ENCODE data around the gene PDE3A.
"Not testable (repeated sequence)": the region's sequence is repeated elsewhere in the genome, so short reads cannot be mapped to it uniquely, and the experiment has no call there.

Gene PDE3A

DNA sequence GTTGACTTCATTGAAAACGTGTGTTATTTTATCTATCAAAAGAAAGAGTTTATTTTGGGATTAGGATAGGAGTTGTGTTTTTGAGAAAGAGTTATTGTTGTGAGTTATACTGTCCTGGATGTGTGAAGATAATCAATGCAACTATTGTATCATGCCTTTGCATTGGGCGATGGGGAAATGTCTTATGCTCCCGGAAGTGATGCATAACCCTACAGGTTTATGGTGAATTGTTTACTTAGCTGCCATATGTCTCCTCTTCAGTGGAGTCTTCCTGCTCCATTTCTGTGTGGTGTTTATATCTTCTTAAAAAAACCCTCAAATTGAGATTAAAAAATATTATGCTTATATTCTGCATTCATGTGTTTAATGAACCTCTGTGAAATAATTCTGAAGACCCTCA, 6.5 kb downstream of the PDE3A start:
- no peak for DNase-seq (ENCODE audit: low spot score)

DNA sequence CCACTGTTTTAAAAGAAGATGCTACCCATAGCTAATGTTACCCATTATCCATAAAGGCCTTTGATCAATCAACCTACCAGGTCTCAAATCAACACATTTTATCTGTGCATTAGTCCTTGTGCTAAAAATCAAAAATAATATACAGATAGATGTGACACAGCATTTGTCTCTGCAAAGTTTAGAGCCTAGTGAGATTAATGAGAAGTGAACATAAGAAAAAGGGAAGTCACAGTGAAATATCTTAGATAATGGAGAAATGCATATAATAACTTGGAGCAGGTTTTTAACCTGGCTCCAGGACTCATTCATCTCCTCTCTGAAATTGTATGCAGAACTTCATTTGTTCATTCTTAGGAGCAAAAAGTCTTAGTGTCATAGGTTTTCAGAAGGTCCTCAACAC, 7.2 kb downstream of the PDE3A start:
- no peak for DNase-seq (ENCODE audit: low spot score)

DNA sequence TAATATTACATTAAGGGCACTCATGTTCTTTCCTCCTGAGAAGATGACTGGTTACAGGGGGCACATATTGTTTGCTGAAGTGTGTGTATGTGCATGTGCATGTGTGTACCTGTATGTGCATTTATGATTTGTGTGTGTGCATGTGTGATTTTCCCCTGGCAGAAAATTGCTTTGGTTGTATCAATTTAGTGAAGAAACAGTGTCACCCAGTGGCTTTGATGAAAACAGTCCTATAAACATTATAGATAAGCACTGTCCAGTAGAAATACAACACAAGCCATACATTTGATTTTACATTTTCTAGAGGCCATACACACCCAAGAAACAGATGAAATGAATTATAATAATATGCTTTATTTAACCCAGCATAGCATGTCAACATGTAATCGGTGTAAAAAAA, 8.6 kb downstream of the PDE3A start:
- no peak for DNase-seq (ENCODE audit: low spot score)

DNA sequence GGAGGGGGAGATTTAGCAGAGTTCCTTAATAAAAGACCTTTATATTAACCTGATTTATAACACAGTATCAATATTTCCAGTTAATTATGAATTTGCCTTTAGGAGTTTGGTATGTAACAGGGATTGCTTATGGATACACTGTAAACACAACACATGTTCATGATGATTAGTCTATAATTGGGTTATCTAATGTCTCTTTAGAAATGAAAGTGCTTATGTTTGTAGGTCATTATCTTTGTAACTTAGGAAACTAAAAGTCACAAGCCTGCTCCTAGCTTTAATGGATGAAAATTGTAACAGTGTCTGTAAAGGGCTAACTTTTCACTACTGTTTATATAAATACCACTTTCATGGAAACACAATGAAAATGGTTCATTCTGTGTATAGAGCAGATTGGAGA, 9.4 kb downstream of the PDE3A start:
- DNase-seq (ENCODE audit: low spot score), result no peak

DNA sequence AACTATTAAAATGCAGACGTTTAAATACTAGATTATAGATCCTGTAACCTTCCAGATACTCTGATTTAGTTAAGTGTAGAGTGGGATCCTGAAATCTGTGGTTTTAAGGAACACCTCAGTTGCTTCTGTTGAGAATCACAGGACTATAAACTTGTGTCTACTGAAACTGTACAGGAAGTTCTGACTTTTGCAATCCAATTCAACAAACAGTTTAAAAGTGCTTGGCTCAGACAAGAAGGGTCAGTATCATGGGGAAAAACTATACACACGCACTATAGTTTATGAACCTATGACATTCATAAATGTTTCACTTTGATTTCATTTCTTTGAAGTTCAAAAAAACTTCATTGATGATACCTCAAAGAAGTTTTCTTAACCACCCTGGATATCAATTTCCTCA, 13.8 kb downstream of the PDE3A start:
- DNase-seq (ENCODE audit: low spot score), result no peak

DNA sequence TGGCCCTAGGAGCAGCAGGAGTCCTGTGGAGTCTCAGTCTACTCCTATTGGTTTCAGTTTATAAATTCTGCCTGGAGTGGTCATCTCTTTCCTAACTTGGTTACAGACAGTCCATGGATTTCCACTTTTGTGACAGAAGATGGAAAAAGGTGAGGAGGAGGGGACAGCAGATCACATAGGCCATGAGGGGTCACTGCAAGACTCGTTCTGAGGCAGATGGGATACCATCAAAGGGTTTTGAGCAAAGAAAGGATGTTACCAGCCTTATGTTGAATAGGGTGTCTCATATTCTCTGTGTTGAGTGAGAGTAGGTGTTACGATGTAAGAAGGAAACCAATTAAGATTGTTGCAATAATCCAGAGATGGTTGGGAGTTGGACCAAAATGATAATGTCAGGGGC, 15.3 kb downstream of the PDE3A start:
- no peak for DNase-seq (ENCODE audit: low spot score)

DNA sequence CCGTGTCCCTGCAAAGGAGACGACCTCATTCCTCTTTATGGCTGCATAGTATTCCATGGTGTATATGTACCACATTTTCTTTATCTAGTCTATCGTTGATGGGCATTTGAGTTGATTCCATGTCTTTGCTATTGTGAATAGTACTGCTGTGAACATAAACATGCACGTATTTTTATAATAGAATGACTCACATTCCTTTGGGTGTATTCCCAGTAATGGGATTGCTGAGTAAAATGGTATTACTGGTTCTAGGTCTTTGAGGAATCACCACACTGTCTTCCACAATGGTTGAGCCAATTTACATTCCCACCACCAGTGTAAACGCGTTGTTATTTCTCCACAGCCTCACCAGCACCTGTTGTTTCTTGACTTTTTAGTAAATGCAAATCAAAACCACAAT, 16.5 kb downstream of the PDE3A start:
- DNase-seq (ENCODE audit: low spot score), result not testable (repeated sequence)

DNA sequence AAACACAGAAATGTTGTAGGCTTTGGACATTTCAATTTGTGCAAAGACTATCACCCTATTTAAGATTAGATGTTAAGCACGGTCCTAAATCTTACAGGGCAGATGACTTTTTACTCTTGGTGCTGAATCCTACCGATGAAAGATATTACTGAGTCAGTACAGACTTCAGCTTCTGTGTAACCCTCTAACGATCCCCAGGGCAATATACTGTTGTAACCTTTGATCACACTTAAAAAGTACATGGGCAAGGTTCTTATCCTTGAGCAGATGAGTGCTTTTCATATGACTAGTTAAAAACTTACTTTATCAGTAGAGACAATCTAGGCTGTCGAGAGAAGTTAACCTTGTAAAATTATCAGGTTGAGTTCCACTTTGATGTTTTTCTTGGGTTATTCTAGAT, 22.5 kb downstream of the PDE3A start:
- no peak for DNase-seq (ENCODE audit: low spot score)

DNA sequence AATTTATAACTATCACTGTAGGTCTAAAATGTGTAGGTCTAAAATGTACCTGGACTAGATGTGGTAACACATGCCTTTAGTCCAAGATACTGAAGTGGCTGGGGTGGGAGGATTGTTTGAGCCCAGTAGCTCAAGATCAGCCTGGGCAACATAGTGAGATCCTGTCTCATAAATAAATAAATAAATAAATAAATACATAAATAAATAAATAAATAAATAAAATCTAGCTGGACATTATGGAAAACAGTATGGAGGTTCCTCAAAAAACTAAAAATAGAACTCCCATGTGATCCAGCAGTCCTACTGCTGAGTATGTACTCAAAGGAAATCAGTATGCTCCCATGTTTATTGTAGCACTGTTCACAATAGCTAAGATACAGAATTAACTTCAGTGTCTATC, 24.0 kb downstream of the PDE3A start:
- DNase-seq (ENCODE audit: low spot score), result no peak

DNA sequence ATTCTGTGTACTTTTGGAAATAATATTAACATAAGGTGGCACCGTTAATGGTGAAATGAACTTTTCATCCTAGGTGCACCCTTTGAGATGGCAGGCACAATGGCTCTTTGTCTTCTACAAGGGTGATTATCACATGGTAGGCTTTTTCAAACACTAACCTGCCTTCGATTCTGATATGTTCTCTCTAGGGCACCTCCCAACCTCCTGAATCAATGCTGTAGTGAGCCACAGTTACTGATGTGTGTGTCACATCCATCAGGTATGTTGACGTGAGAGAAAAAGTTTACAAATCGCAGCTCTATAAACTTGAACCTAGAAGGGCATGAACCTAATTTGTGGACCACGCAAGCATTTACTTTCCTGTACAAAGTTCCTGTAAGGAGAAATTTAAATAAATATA, 25.4 kb downstream of the PDE3A start:
- DNase-seq (ENCODE audit: low spot score), result no peak

DNA sequence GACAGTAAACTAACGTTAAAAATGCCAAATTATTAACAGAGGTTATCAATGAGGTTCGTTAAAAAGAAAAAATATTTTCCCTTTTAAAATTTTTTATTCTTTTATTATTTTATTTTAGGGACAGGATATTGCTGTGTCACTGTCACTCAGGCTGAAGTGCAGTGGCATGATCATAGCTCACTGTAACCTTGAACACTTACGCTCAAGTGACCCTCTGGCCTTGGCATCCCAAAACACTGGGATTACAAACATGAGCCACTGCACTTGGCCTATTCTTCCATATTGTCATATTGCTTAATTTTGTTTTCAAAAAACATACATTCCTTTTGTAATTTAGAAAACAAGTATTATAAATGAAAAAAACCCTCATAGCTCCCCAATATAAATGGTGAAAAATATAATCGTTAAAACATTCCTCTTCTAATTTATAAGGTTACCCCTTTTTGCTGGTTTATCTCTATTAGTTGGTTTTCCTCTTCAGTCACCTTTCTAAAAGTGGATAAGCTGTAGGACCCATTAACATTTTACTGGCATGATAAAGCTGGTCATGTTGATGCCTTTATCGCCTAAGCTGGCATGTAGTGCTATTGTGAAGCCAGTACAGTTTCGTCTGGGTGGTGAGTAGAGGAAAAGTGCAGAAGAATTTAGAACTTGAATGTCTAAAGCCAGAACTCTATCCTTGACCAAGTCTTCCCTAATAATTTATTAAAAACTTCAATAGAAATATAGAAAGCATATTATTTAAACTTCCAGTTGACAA, 27.6 kb downstream of the PDE3A start:
- DNase-seq (ENCODE audit: low spot score), result no peak

DNA sequence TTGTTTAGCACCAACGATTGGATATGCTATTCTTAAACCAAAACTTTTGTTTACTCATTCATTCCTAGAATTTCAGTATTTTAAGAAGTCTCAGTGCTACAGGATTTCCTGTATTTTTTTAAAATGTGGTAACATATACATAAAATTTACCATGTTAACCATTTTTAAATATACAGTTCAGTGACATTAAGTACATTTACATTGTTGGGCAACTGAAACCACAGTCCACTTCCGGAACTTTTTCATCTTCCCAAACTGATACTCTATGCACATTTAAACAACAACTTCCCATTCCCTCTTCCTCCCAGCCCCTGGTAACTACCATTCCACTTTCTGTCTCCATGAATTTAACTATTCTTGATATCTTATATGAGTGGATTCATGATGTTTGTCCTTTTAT, 30.3 kb downstream of the PDE3A start:
- no peak for DNase-seq (ENCODE audit: low spot score)

DNA sequence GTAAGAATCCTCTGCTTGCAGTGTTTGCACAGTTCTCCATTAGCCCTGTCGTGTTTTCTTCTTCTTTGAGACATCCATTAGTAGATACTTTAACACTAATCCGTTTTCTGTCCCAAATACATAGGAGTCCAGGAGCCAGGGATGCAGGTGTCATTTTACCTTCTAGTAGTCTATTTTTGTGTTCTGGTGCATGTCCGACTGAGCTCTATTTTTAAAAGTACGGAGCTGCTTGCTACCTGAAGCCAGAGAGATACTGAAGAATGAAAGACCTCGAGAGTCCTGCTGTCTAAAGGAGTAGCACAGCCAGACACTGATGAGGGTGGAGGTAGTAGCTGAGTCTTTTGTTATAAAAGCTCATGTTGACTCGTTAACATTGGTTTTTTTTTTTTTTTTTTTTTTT, 31.7 kb downstream of the PDE3A start:
- DNase-seq (ENCODE audit: low spot score), result no peak

DNA sequence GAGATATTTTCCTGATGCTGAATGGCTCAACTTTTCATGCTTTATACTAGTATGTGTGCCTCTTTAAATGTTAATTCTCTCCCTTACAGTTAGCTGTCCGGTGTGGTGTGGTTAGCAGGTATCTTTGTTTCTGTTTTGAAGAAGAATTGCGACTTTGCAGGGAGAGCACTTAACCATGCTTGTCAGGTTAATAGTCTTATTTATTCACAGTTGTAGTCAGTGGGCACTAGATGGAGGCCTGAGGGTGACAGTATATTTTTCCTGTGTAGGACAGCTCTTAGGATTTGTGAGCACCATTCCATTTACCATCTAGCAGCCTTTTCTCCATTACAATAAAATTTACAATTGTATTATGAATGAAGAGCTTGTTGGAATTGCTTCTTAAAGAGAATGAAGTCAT, 34.9 kb downstream of the PDE3A start:
- DNase-seq (ENCODE audit: low spot score), result no peak

DNA sequence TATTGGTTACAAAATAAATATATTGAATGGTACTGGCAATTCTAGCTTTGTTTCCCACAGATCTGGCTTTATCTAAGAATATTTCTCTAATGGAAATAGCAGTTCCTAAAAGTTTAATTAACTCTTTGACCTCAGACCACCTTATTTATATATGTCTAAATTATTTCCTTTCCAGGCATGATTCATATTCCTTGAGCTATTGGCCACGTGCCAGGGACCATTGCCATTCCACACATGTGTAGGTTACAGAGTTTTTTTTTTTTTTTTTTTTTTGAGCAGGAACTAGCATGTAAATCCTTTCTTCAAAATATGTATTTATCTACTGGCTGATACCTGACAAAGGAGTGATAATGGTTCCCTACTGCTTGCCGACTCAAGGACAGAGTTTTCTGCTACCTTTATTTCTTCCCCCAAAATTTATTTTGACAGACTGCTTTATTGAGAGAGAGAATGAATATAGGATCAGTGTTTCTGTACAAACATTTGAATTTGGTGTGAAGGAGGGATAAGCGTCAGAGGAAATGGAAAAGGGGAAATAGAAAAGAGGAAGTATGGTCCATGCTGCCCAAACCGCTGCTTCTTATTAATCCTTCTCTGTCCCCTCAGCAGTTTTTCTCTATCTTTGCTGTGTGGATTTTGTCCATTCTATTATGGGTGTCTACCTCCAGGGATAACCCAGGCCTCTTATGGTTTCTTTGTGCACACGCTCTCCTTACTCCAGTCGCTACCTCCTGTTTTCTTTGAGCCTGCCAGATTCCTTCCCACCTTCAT, 36.4 kb downstream of the PDE3A start:
- no peak for DNase-seq (ENCODE audit: low spot score)

DNA sequence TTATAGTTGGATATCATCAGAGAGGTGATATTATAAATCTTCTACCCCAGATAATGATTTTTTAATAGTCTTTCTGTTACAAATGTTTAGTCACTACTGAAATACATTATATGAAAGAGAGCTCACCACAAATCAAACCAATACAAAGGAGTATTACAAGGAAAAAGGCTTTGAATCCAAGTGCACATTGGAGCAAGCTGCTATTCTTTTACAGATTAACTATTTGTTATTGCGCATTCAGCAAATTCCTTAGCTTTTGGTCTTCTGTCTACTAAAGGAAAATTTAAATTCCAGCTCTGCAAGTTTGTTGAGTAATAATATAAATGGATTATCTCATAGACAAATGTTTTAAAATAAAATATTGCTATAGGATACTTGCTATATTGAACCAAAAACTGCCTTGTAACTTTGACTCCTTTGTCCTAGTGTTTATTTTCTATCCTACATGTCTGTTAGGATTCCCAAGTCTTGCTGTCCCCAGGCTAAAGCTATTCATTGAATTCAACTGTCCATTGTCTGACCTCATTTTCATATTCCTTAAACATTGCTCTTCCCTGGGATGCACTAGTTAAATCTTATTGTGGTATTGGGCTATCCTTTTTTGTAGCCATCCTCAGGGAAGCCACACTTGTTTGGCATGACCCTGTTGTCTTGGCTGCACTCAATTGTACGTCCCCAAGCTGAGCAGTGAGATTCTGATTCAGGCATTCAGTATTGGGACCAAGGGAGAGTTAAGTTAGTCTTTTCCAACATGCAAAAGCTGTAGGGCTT, 41.5 kb downstream of the PDE3A start:
- no peak for DNase-seq (ENCODE audit: low spot score)

DNA sequence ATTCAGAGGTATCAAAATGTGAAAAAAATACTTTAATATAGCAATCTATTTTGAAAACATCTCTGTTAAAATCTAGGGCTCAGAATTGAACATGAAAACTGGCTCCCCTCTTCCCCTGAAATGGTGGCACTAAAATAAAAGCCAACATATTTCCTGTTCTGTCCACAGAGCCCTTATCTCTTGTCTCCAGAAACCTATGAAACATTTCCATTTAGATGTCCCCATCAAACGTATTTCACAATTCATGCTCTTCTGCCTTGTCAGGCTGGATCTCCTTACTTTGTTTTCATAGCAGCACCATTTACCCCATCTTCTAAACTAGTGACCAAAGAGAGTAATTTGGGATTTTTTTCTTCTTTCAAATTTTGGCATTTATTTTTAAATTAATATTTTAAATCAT, 42.4 kb downstream of the PDE3A start:
- no peak for DNase-seq (ENCODE audit: low spot score)

DNA sequence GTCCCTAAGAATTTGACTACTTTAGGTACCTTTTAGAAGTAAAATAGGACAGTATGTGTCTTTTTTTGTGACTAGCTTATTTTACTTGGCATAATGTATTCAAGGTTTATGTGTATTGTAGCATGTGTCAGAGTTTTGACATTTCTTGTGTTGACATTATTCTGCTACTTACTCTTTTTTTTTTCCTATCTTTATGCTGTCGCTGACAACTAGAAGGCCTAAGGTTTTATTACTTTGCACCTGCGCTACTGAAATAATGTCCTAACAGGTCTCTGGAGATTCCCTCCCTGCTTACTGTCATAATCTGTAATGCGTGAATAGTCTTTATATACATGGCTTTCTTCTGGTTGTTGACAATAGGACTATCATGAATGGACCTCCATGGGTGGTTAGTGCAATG, 43.0 kb downstream of the PDE3A start:
- no peak for DNase-seq (ENCODE audit: low spot score)

DNA sequence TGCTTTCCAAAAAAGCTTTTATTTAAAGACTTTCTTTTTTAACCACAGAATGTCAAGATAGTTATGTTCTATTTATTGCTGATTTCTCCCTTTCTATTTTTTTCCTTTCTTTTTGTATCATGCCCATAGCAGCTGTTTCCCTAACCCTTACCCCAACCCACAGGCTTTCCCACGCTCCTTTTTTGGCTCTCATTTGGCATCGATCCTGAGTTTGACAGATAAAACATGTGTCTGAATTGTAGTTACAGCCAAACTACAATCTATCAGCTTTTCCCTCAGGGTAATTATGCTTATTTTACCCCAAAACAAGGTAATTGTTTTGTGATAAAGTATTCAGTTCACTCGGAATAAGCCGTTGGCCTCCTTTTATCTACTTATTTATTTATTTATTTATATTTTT, 46.7 kb downstream of the PDE3A start:
- no peak for DNase-seq (ENCODE audit: low spot score)

DNA sequence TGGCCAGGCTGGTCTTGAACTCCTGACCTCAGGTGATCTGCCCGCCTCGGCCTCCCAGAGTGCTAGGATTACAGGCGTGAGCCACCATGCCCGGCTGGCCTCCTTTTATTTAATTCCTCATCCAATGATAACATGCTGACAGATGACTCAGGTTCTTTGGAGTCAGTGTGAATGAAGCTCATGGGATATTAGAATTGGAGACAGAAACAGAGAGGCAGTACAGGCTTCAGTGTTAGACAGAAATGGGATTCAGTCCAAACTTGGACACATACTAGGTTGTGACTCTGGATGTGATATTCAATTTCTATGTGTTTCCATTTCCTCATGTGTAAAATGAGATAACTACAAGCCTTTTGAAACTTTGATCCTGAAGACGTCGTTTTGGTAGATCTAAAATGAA, 47.3 kb downstream of the PDE3A start:
- DNase-seq (ENCODE audit: low spot score), result no peak

DNA sequence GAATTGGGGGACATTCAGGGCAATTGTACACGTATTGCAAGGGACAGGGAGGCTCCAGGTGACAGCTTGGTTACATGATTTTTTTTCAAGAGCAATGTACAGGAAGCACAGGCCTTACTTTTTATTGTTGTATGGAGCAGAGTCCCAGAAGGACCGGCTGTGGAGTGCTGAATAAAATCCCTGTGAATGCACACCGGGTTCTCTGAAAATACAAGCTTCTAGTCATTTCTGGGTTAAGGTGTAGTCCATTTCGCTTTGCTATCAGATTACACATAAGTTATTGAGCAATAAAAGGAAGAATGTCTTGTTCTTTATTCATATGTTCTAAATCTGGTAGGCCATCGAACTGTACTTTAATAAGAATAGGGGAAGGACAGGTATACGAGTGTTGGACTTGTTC, 52.2 kb downstream of the PDE3A start:
- no peak for DNase-seq (ENCODE audit: low spot score)

DNA sequence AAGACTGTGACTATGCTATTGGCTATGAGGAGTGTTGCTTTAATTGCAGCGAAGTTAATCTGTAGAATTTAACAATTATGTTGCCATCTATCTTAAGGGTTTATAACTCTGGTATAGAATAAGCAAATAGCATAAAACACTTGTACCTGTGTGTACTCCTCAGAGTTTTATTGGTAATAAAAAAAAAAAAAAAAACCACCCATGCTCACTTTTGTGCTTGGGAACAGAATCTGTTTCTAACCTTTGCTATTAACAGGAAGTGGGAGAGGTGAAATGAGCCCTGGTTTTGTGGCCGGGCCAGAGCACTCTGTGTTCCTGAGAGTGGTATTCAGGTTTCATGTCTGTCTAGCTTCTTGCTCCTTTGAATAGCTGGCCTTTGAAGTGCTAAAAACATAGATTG, 53.1 kb downstream of the PDE3A start:
- DNase-seq (ENCODE audit: low spot score), result no peak

DNA sequence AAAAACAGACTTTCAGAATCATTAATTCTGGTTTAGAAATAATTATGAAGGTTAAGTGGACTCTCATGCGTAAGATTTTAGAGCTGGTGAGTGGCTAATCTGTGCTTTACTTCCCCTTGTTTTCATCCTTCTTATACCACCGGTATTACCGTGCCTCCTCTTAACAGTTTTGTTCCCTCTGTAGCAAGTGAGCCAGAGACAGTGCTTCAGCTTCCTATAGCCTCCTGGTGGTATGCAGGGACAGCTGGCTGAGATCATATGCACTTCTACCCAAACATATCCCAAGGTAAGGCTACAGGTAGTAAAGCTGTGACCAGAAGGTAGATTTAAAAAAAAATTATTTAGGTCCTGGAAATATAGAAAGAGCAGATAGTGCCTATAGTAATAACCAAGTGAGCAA, 55.2 kb downstream of the PDE3A start:
- no peak for DNase-seq (ENCODE audit: low spot score)
